ENCODE measurements around the gene NELL2. TPM values are rescaled to one million over a fixed set of nuclear protein-coding genes. Genes with fewer than 3 reads are reported as not detected.
"Not testable (repeated sequence)": the region's sequence is repeated elsewhere in the genome, so short reads cannot be mapped to it uniquely, and the experiment has no call there.

Gene NELL2
- total RNA-seq: 0.65 TPM
- long read RNA-seq: 0 reads

GRCh38 chr12:44875954-44876543 is at the start of gene NELL2:
Gene NELL2 (minus strand): TSS chr12:44876315. CDS start chr12:44875869, 446 bp downstream.
- DNase-seq: peak; percentile 40
- ATAC-seq (ENCODE audit: poor library complexity): peak; percentile 78
- intact Hi-C loops (cut with DNase I): no loop called here

DNA sequence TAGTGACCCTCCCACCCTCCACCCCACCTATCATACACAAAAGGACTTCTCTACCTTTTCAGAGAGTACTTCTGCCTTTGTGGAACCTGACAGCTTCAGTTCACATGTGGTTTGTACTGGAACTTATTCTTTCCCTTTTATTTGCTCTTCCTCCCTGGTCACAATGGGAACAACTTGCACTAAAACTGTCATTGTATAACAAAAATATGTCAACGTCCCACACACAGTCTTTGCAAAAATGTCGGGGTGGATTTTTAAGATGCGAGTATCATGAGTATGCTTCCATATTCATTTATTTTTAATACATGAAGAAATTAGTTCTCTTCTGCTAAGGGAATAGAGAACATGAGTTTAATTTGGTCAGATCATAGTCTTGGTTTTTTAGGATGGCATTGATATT is 45.6 kb upstream of the NELL2 start:
- ATAC-seq (ENCODE audit: poor library complexity): no peak
- DNase-seq: no peak
- intact Hi-C loops (cut with DNase I): no loop called here

DNA sequence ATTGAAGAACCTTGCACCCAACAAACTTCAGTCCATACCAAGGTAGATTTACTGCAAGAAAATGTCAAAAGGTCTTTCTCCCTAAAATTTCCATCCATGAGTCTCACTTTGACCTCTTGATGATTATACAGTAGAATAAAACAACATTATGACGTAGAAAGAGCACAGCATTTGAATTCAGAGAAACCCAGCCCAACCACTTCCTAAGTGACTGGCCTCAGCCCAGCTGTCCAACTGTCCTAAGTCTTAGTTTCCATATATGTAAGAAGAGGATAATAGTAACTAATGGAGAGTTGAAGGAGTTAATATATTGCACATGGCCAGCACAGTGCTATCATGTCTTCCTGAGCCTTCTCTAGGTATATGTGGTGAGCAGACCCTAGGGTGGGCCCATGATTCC is 41.0 kb upstream of the NELL2 start:
- intact Hi-C loops (cut with DNase I): no loop called here
- DNase-seq (no peak), ATAC-seq (ENCODE audit: poor library complexity) (no peak)

DNA sequence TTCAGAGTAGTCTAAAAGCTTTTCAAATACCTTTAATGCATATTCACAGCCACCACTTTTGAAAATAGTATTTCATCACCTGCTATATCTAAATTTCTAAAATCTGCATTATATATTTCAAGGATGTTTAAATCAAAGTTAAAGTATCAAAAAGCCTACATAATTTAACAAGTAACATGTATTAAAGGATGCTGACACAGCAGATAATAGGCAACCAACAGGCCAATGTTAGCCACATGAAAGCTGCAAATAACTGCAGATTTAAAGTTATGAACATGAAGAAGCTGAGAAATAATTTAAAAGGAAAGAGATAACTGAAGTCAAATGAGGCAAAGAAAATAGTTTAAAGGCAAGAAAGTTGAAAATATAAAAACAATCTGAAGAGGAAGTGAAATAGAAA is 39.8 kb upstream of the NELL2 start:
- ATAC-seq (ENCODE audit: poor library complexity): no peak
- intact Hi-C loops (cut with DNase I): no loop called here
- no peak for DNase-seq

GRCh38 chr12:44904321-44904720 is 28.2 kb upstream of the NELL2 start:
- ATAC-seq (ENCODE audit: poor library complexity) (no peak), DNase-seq (no peak)
- intact Hi-C loops (cut with DNase I): no loop called here

DNA sequence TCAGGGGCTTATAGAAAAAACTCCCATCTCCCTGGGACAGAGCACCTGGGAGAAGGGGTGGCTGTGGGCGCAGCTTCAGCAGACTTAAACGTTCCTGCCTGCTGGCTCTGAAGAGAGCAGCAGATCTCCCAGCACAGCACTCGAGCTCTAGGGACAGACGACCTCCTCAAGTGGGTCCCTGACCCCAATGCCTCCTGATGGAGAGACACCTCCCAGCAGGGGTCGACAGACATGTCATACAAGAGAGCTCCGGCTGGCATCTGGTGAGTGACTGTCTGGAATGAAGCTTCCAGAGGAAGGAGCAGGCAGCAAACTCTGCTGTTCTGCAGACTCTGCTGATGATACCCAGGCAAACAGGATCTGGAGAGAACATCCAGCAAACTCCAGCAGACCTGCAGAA is 22.0 kb upstream of the NELL2 start:
- ATAC-seq (ENCODE audit: poor library complexity); DNase-seq; intact Hi-C loops (cut with DNase I): not testable (repeated sequence)

- ATAC-seq (ENCODE audit: poor library complexity): no peak
- intact Hi-C loops (cut with DNase I): no loop called here
Observed at GRCh38 chr12:44889926-44890325, 13.8 kb upstream of the NELL2 start.

DNA sequence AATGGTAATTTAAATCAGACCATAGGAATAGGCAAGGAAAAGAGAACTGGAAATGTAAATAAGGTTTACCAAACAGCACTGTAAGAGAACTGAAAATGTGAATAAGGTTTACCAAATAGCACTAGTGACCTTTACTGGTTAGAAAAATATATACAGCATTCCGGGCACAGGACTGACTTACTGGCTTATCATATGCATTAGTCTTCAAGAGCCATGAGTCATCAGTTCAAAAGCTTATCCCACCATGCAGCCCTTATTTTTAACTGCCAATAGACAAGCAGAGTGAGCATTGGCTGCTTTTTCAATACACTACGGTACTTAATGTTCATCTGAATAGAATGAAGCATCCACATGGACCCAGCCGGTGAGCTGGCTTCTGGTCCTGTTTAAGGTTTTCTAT is 13.0 kb upstream of the NELL2 start:
- peak; percentile 32 for DNase-seq
- ATAC-seq (ENCODE audit: poor library complexity): no peak
- intact Hi-C loops (cut with DNase I): no loop called here

More at GRCh38 chr12:44889926-44890325, 13.8 kb upstream of the NELL2 start:
- DNase-seq: no peak

GRCh38 chr12:44885902-44886301 is 9.8 kb upstream of the NELL2 start:
- intact Hi-C loops (cut with DNase I): no loop called here
- no peak for ATAC-seq (ENCODE audit: poor library complexity)
- DNase-seq: no peak

- intact Hi-C loops (cut with DNase I): no loop called here
Observed at GRCh38 chr12:44881197-44881596, 5.1 kb upstream of the NELL2 start.

DNA sequence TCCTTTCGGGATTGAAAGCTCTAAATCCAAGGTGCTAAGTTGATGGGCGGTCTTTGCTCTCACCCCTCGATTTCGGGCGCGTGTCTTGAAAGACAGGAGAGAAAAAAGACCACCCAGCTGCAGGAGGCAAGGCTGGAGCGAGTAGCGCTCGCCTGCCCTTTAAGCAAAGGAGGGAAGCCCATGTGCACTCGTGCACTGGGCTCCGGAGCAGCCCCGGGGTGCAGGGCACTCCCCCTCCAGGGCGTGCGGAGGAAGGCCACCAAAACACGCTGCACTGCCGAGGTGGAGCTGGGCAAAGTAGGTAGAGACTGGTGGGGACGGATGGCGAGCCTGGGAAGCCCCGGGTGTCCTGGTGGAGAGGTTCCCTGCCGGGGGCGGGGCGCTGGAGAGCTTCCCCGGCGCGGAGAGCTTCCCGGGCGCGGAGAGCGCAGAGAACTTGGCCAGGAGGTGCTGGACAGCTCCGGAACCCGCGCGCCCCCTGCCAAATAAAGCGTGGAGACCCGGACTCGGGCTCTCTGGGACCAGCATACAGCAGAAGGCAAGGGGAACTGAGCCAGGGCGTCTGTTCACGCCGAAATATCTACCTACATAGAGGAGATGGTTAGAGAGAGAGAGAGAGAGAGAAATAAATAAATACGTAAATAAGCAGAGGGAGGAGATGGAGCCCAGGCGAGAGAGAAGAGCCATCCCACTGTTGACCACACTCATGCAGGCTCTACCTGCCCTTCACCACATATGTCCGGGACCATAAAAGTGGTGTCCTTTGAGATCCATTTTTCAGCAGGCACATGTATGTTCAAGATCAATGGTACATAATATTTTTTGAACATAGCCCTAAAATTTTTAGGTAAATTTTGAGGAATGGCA is 662 bp upstream of the NELL2 start:
- intact Hi-C loops (cut with DNase I): no loop called here
- DNase-seq (peak; percentile 38), ATAC-seq (ENCODE audit: poor library complexity) (peak; percentile 68)

More at GRCh38 chr12:44881197-44881596, 5.1 kb upstream of the NELL2 start:
- DNase-seq (no peak), ATAC-seq (ENCODE audit: poor library complexity) (no peak)

DNA sequence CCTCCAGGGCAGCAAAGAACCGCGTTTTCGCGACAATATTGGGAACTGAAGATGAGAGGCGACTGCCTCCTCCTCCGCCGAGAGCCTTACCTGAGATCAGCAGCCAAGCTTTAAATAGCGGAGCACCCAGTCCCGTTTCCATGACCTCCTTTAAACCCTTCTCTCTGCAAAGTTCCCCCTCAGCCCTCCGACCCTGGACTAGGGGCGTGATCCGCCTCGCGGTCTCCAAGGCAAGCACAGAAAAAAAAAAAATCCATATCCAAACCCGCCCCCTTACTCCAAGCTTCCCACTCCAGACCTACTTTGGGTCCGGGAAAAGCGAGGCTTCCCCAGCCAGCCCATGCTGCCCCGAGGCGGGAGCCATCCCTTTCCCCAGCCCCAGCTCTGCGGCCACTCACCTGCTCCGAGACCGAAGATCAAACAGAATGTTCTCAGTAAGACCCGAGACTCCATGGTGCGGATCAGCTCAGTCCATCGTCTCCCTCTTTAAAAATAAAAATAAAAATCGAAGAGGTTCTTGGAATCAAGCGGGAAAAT is 630 bp downstream of the NELL2 start:
- DNase-seq: no peak
- ATAC-seq (ENCODE audit: poor library complexity): peak; percentile 18
- intact Hi-C loops (cut with DNase I): no loop called here

DNA sequence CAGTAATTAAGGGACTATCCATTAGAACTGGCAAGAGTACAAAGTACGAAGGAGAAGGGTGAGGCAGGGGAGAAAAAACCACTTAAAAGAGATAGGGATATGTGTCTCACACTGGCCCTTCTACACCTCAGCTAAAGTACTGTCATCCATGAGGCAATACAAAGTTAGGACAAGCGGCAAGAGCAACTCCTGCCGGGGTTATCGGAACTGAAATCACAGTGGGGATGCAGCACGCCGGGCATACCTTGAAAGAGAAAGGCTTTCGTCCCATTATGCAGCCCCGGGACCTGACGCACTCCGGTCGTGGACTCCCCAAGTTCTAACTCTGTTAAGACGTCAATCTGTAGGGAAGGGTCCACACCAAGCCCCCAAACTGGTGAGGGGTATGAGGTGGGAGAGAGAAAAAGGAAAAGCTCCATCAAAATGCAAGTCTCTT is 1.1 kb downstream of the NELL2 start:
- intact Hi-C loops (cut with DNase I): no loop called here
- ATAC-seq (ENCODE audit: poor library complexity) (no peak), DNase-seq (no peak)

GRCh38 chr12:44873898-44874297 is 2.2 kb downstream of the NELL2 start:
- intact Hi-C loops (cut with DNase I): no loop called here
- ATAC-seq (ENCODE audit: poor library complexity) (no peak), DNase-seq (no peak)

DNA sequence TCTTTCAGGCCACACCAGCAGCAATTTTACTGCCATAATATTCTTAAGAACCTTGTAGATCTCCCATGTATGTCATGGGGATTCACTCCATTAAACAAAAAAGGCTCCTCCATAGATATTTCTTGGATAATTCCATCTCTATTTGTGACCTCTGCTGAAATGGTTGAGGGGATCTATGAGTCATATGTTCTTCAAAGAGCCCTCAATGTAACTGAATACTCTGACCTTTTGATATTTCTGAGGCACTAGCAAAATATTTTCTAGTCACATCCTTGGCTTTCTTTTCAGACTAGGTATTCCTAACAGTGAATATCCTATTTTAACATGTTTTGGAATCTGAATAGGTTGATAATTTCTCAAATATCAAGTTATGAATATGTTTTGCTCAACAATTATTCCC is 6.6 kb downstream of the NELL2 start:
- intact Hi-C loops (cut with DNase I): no loop called here
- no peak for DNase-seq
- no peak for ATAC-seq (ENCODE audit: poor library complexity)

DNA sequence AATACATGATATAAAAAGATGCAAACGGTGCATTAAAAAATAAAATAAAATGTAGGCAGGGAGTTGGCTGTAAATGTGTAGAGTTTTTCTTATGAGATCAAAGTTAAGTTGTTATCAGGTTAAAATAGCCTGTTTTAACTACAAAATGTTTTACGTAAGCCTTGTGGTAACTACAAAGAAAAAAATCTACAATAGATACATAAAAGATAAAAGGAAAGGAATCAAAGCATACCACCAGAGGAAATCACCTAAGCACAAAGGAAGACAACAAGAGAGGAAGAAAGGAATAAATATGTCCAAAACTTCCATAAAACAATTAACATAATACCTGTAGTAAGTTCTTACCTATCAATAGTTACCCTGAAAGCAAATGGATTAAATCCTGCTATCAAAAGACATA is 12.2 kb downstream of the NELL2 start:
- intact Hi-C loops (cut with DNase I): no loop called here
- DNase-seq (no peak), ATAC-seq (ENCODE audit: poor library complexity) (no peak)

- intact Hi-C loops (cut with DNase I): no loop called here
- ATAC-seq (ENCODE audit: poor library complexity) (no peak), DNase-seq (no peak)
Observed at GRCh38 chr12:44859998-44860689, 16.0 kb downstream of the NELL2 start.

- intact Hi-C loops (cut with DNase I): no loop called here
- DNase-seq (no peak), ATAC-seq (ENCODE audit: poor library complexity) (no peak)
Observed at GRCh38 chr12:44858226-44858855, 17.8 kb downstream of the NELL2 start.

DNA sequence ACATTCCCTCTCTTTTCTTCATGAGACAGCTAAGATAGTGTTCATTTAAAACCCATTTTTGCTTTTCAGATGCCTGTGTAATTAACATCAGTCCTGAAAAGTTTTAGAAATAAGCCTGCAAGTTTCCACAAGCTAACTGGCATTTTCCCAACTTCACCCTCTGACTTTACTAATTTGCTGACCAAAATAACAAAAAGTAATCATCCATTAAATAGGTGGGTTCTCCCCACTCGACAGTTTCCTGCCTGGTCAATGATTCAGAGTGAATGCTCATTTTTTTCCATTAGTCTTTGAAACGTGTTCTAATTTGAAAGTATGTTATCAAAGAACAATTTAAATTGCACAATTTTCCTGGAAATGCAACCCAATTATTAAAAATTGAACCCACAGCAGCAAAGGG is 23.6 kb downstream of the NELL2 start:
- ATAC-seq (ENCODE audit: poor library complexity) (no peak), DNase-seq (no peak)
- intact Hi-C loops (cut with DNase I): no loop called here

Data from Right ventricle myocardium superior (tissue), 1 donor.